BLaER1 treated with 17β-estradiol and CSF1 and Interleukin-3, amounts not matched to agents 10 nM and 100 nM (cell line): Measurements from ENCODE around the gene DDX10.
A peak's percentile ranks its signal among the peaks of the same experiment; 100 is the strongest.
"Not testable (repeated sequence)": the region's sequence is repeated elsewhere in the genome, so short reads cannot be mapped to it uniquely, and the experiment has no call there.

Source experiments
- H3K27ac ChIP-seq, 11 experiments: shearing (Covaris generic); formaldehyde crosslinking; 2 replicates each; pipeline ENCODE4 v1.8.1; 2022
- H3K27me3 ChIP-seq, 11 experiments: shearing (Covaris generic); formaldehyde crosslinking; 2 replicates each; pipeline ENCODE4 v1.8.1; 2022
- H3K36me3 ChIP-seq, 11 experiments: shearing (Covaris generic); formaldehyde crosslinking; 2 replicates each; pipeline ENCODE4 v1.8.1; 2022
- H3K4me1 ChIP-seq, 10 experiments: shearing (Covaris generic); formaldehyde crosslinking; 2 replicates each; pipeline ENCODE4 v1.8.1; 2022
- H3K4me2 ChIP-seq, 11 experiments: shearing (Covaris generic); formaldehyde crosslinking; 2 replicates each; pipeline ENCODE4 v1.8.1; 2022
- H3K4me3 ChIP-seq, 10 experiments: shearing (Covaris generic); formaldehyde crosslinking; 2 replicates each; pipeline ENCODE4 v1.8.1; 2022
- H3K9ac ChIP-seq, 11 experiments: shearing (Covaris generic); formaldehyde crosslinking; 2 replicates each; pipeline ENCODE4 v1.8.1; 2022
- H3K9me3 ChIP-seq, 11 experiments: shearing (Covaris generic); formaldehyde crosslinking; replicated peaks in 1 of 11; 2 replicates each; pipeline ENCODE4 v1.8.1; 2022
- H4K20me1 ChIP-seq, 11 experiments: shearing (Covaris generic); formaldehyde crosslinking; 2 replicates each; pipeline ENCODE4 v1.8.1; 2022
- Cebpa-rat ChIP-seq, 11 experiments: shearing (Covaris generic); IDR thresholded peaks; 2 replicates each; pipeline ENCODE4 v1.8.1; 2022

The DDX10 gene

DNA sequence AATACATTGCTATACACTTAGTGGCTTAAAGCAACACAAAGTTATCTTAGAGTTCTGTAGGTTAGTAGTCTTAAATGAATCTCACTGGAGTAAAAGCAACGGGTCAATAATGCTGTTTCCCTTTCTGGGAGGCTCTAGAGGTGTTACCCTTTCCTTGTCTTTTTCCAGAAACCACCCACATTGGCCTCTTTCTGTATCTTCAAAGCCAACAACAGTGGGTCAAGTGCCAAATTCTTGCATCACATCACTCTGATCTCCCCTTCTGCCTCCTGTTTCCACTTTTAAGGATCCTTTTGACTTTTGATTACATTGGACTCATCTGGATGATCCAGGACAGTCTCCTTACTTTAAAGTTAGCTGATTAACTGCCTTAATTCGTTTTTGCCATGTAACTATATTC is 93.6 kb downstream of the DDX10 start:
- H3K9me3 ChIP-seq: peaks cover 0 to 7% (median 0%) of the 10 kb centered on the region in 11 experiments; a peak in 3 of 22 replicates
- no peak for TF ChIP-seq Cebpa-rat (IDR thresholded peaks at IDR 0.05)
- H3K27ac ChIP-seq: no peak overlapping the region
- H3K36me3 ChIP-seq: peaks cover 0 to 10% (median 0%) of the 10 kb centered on the region in 11 experiments; a peak in 5 of 22 replicates
- H3K9ac ChIP-seq: no peak overlapping the region
- H3K27me3 ChIP-seq: no peaks in the 10 kb centered on the region
- H3K4me1 ChIP-seq: peaks cover 0 to 6% (median 0%) of the 10 kb centered on the region in 10 experiments; a peak in 3 of 20 replicates
- H3K4me2 ChIP-seq: no peak overlapping the region
- no peak overlapping the region for H3K4me3 ChIP-seq
- peaks cover 0 to 100% (median 22%) of the 10 kb centered on the region in 11 experiments; a peak in 9 of 22 replicates for H4K20me1 ChIP-seq

DNA sequence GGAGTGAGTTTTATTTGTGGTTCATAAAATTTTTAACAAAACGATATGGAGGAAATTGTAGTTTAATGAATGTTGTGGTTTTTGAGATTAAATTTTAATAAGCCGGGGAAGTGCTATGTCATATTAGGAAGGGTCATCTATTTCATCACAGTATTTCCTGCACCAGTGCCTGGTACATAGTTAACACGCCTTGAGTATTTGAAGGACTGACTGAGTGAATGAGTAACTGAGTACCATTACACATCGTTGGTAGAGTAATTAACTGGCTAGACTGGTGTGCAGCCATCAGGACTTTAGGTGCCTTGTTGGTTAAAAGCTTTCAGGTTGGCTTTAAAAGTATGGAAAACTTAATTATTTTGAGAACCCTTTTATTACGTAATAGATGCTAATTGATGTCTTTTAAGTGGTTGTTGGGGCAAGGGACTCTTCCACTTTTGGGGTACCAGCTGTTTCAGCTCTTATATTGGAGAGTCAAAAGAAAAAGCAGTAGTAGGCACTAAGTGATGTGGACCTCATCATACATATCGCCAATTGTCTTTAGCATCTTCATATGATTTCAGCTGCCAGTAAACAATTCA is 101.8 kb downstream of the DDX10 start:
- Histone ChIP-seq H3K4me2 (no peak overlapping the region), H4K20me1 (peaks cover 0 to 78% (median 26%) of the 10 kb centered on the region in 11 experiments; a peak in 10 of 22 replicates), H3K27me3 (no peaks in the 10 kb centered on the region), H3K9ac (no peak overlapping the region), H3K27ac (no peak overlapping the region), H3K36me3 (peaks cover 0 to 17% (median 5%) of the 10 kb centered on the region in 11 experiments; a peak in 9 of 22 replicates), H3K9me3 (no peaks in the 10 kb centered on the region), H3K4me3 (no peak overlapping the region), H3K4me1 (no peaks in the 10 kb centered on the region)
- peak in 4 of 11 experiments; percentile 42 to 76 (median 60); a peak in 6 of 22 replicates for TF ChIP-seq Cebpa-rat (IDR thresholded peaks at IDR 0.05)

DNA sequence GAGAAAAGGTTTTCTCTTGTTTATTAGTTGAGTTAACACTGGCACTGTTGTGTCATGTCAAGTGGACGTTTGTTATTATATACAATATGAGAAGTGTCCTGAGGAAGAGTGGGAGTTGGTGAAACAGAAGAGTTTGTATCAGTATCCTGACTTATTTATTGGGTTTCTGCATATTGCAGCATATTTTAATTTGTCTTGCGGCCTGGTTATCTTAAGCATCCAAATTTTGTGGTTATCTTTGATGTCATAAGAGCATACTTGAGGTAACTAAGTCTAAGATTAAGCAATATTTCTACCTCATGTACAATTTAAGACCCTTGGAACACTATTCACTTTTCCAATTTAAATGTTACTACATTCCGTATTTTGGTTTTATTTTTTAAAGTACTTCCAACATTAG is 103.5 kb downstream of the DDX10 start:
- peaks cover 0 to 78% (median 20%) of the 10 kb centered on the region in 11 experiments; a peak in 8 of 22 replicates for H4K20me1 ChIP-seq
- peaks cover 0 to 6% (median 0%) of the 10 kb centered on the region in 11 experiments; a peak in 3 of 22 replicates for H3K9me3 ChIP-seq
- no peaks in the 10 kb centered on the region for H3K4me1 ChIP-seq
- H3K9ac ChIP-seq: no peak overlapping the region
- no peak overlapping the region for H3K27ac ChIP-seq
- H3K4me3 ChIP-seq: no peak overlapping the region
- no peaks in the 10 kb centered on the region for H3K27me3 ChIP-seq
- H3K36me3 ChIP-seq: peaks cover 0 to 27% (median 12%) of the 10 kb centered on the region in 11 experiments; a peak in 12 of 22 replicates
- H3K4me2 ChIP-seq: no peak overlapping the region
- no peak for TF ChIP-seq Cebpa-rat (IDR thresholded peaks at IDR 0.05)

DNA sequence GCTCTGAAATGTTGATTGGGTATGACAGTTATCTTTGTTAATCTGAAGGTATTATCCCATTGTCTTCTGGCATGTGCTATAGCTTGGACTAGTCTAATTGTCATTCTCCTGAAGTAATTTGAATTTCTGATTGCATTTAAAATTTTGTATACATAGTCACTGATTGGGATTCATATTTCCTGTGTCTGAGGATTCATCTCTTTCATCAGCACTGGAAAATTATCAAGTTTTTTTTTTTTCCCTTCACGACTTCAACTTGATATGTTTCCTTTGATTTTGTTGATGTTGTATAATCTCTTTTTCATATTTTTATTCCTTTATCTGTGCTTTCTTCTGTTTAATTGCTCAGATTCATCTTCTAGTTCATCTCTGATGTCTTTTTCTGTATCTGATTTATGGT is 104.1 kb downstream of the DDX10 start:
- Histone ChIP-seq H3K9me3 (peaks cover 0 to 6% (median 0%) of the 10 kb centered on the region in 11 experiments; a peak in 3 of 22 replicates), H3K27ac (no peak overlapping the region), H4K20me1 (peaks cover 0 to 80% (median 22%) of the 10 kb centered on the region in 11 experiments; a peak in 9 of 22 replicates), H3K4me2 (no peak overlapping the region), H3K36me3 (peaks cover 0 to 27% (median 12%) of the 10 kb centered on the region in 11 experiments; a peak in 12 of 22 replicates), H3K27me3 (no peaks in the 10 kb centered on the region), H3K4me1 (no peaks in the 10 kb centered on the region), H3K4me3 (no peak overlapping the region), H3K9ac (no peak overlapping the region)
- no peak for TF ChIP-seq Cebpa-rat (IDR thresholded peaks at IDR 0.05)

DNA sequence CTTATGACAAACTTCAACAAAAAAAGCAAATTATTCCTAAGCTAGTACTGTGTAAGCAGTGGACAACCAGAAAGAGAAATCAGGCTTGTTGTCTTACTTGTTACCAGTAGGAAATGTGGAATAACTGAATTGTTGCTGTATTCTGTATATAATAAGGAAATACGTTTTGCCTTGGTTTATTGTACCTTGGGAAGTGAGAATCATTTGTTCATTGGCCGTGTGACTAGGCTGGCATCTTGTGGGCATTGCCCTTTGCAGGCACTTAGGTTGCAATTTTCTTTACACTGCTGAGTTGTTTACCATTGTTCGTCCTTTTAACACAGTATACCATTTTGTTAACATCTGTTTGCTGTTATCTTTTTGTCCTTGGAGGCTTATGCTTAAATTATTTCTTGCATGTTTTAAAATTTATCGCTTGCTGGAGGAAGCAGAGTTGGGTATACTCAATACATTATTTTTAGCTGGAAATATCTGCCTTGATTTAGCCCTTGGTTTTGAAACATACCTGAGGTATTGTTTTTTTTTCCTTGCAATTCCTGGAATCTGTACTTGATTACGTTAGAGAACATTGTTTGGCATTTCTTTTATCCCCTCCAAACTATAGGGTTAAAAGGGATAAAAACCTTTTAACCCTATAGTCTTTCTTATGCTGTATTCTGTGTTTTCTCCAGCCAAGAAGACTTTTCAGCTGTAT is 109.3 kb downstream of the DDX10 start:
- Histone ChIP-seq H3K9ac (no peak overlapping the region), H3K4me3 (no peak overlapping the region), H3K36me3 (peaks cover 11 to 41% (median 28%) of the 10 kb centered on the region in 11 experiments; a peak in 21 of 22 replicates), H3K4me1 (no peaks in the 10 kb centered on the region), H4K20me1 (peaks cover 0 to 61% (median 0%) of the 10 kb centered on the region in 11 experiments; a peak in 7 of 22 replicates), H3K27ac (no peak overlapping the region), H3K27me3 (no peaks in the 10 kb centered on the region), H3K4me2 (no peak overlapping the region), H3K9me3 (peaks cover 22 to 30% (median 24%) of the 10 kb centered on the region in 11 experiments)
- no peak for TF ChIP-seq Cebpa-rat (IDR thresholded peaks at IDR 0.05)

DNA sequence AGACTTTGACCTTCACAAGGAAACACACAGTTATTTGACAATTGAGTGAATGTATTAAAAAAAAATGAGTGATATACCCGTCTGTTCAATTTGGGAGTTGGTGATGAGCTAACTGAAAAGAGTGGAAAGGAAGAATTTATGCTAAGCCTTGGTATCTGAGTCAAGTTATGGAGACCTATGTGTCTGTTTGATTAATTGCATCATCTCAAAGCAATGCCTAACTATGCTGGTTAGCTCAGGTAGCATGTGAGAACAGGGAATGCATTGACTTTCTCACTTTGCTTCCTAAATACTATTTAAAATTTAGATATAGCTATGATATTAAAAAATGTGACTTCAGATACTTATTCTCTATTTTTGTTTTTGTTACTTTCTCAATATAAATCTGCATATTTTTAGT is 110.5 kb downstream of the DDX10 start:
- H3K9ac ChIP-seq: no peak overlapping the region
- peaks cover 0 to 8% (median 7%) of the 10 kb centered on the region in 10 experiments; a peak in 10 of 20 replicates for H3K4me1 ChIP-seq
- no peak overlapping the region for H3K4me3 ChIP-seq
- peaks cover 0 to 63% (median 0%) of the 10 kb centered on the region in 11 experiments; a peak in 7 of 22 replicates for H4K20me1 ChIP-seq
- H3K27me3 ChIP-seq: no peaks in the 10 kb centered on the region
- peaks cover 11 to 41% (median 28%) of the 10 kb centered on the region in 11 experiments; a peak in 21 of 22 replicates for H3K36me3 ChIP-seq
- no peak overlapping the region for H3K27ac ChIP-seq
- no peak for TF ChIP-seq Cebpa-rat (IDR thresholded peaks at IDR 0.05)
- H3K9me3 ChIP-seq: peaks cover 22 to 30% (median 24%) of the 10 kb centered on the region in 11 experiments
- no peak overlapping the region for H3K4me2 ChIP-seq

DNA sequence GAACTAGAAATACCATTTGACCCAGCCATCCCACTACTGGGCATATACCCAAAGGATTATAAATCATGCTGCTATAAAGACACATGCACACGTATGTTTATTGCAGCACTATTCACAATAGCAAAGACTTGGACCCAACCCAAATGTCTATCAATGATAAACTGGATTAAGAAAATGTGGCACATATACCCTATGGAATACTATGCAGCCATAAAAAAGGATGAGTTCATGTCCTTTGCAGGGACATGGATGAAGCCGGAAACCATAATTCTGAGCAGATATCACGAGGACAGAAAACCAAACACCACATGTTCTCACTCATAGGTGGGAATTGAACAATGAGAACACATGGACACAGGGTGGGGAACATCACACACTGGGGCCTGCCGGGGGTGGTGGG is 114.3 kb downstream of the DDX10 start:
- H4K20me1 ChIP-seq: peaks cover 0 to 62% (median 4%) of the 10 kb centered on the region in 11 experiments; a peak in 8 of 22 replicates
- not testable (repeated sequence) for H3K4me3 ChIP-seq, H3K9ac ChIP-seq, H3K4me2 ChIP-seq, H3K27ac ChIP-seq, H3K27me3 ChIP-seq
- H3K9me3 ChIP-seq: peaks cover 25 to 39% (median 33%) of the 10 kb centered on the region in 11 experiments
- peaks cover 11 to 37% (median 27%) of the 10 kb centered on the region in 11 experiments; a peak in 21 of 22 replicates for H3K36me3 ChIP-seq
- peaks cover 0 to 18% (median 7%) of the 10 kb centered on the region in 10 experiments; a peak in 10 of 20 replicates for H3K4me1 ChIP-seq

DNA sequence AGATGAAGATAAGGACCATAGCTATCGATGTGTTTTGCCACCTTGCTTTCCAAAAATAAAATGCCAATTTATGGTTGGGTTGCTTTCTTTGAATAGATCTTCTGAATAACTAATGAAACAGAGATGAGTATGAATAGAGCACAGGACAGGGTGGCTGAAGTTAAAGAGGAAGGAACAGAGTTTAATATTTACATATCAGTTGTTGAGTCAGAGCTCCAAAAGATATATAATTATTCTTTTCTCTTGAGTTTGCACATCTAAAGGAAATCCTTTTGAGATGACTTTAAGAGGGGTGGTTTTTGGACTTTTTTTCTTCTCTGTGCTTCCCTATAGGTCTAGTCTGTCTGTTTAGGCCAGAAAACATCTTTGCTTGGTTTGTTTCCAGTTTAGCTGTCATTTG is 115.2 kb downstream of the DDX10 start:
- Histone ChIP-seq H3K9ac (no peak overlapping the region), H3K36me3 (peaks cover 11 to 47% (median 28%) of the 10 kb centered on the region in 11 experiments; a peak in 21 of 22 replicates), H3K4me2 (peak overlapping the region in 7 of 11 experiments; percentile 0 to 63 (median 16); a peak in 8 of 22 replicates), H3K4me3 (no peak overlapping the region), H3K27me3 (no peaks in the 10 kb centered on the region), H3K27ac (peak overlapping the region in 2 of 11 experiments; percentile 24 to 32; a peak in 2 of 22 replicates), H4K20me1 (peaks cover 0 to 60% (median 4%) of the 10 kb centered on the region in 11 experiments; a peak in 7 of 22 replicates), H3K9me3 (peaks cover 35 to 49% (median 42%) of the 10 kb centered on the region in 11 experiments), H3K4me1 (peaks cover 0 to 18% (median 7%) of the 10 kb centered on the region in 10 experiments; a peak in 10 of 20 replicates)
- no peak for TF ChIP-seq Cebpa-rat (IDR thresholded peaks at IDR 0.05)

DNA sequence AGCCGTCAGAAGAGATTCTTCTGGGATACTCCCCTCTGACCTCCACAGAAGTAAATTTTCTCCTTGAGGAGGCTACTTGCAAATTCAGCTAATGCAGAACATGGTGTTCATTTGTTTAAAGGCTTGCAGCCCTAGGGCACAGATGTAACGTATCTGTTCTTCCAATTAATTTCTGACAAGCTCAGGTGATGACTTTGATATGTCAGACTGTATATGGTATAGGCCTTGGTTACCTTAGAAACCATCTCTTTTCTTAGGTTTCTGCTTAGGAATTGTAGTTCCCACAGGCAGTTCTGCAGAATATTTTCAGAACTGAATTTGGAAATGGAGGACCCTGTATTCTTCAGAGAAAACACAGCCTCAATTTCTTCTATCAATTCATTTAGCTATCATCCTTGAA is 117.1 kb downstream of the DDX10 start:
- Histone ChIP-seq H3K36me3 (peaks cover 3 to 30% (median 19%) of the 10 kb centered on the region in 11 experiments; a peak in 18 of 22 replicates), H3K4me3 (no peak overlapping the region), H3K27ac (no peak overlapping the region), H4K20me1 (peaks cover 0 to 62% (median 17%) of the 10 kb centered on the region in 11 experiments; a peak in 8 of 22 replicates), H3K4me1 (peaks cover 0 to 18% (median 7%) of the 10 kb centered on the region in 10 experiments; a peak in 10 of 20 replicates), H3K27me3 (no peaks in the 10 kb centered on the region), H3K4me2 (no peak overlapping the region), H3K9me3 (peaks cover 24 to 35% (median 31%) of the 10 kb centered on the region in 11 experiments), H3K9ac (no peak overlapping the region)
- TF ChIP-seq Cebpa-rat (IDR thresholded peaks at IDR 0.05): no peak
